ENCODE data around the gene TMEM150C.
"Not testable (repeated sequence)": the region's sequence is repeated elsewhere in the genome, so short reads cannot be mapped to it uniquely, and the experiment has no call there.

The TMEM150C gene

DNA sequence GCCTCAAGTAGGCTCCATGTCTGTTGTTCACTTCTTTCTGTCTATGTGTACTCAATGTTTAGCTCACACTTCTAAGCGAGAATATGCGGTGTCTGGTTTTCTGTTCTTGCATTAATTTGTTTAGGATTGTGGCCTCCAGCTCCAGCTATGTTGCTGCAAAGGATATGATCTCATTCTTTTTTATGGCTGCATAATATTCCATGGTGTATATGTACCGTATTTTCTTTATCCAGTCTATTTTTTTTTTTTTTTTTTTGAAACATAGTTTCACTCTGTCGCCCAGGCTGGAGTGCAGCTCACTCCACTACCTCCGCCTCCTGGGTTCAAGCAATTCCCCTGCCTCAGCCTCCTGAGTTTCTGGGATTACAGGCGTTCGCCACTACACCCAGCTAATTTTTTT is 5.7 kb upstream of the TMEM150C start:
- DNase-seq = no peak

DNA sequence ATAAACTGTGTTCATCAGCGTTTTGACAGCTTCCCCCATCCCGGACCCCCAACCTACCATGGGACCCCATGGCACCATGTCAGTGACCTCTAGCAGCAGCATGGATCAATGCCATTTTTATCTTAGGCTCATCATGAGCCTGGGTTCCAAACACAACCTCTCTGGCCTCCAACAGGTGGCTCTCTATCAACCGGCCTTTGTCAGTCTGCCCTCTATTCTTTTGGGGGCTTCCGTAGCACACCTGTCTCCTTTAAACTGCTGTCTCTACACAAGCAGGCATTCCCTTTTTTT is 721 bp upstream of the TMEM150C start:
- no peak for DNase-seq

DNA sequence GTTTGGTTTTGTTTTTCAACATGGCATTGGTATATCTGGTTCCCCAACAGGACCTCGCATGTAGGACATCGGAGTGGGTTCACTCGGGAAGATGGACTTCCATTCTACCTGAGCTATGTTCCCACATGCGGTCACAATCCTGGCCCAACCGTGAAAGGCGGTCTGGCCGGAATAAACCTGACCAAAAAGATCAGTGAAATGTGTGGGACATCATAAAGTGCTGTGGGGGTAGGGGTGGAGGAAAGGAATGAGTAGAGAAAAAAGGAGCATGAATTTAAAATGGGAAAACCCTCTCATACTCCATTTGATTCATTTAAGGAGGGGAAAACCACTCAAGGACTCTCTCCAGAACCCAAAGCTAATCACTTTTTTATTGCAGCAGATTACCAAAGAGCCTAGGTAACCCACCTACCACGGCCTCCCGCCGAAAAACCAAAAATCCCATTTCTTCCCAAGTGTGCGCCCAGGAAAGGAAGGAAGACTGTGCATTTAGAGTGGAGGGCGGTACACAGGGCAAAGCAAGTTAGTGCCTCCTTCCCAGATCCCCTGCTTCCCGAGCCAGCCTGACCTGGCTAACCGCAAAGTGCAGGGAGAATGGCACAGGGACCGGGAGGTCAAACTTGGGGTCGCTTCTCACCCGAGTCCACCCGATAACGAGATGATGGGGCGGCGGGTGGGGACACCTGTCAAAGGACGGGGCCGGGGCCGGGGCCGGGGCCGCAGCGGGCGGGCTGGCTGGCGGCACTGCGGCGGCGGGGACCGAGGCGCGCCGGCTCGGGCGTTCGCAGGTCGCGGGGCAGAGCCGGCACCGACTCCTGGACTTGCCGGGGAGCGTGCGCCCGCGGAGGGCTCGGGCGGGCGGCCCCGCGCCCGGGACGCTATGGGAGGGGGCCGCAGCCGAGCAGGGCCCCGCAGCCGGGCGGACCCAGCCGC is 669 bp downstream of the TMEM150C start:
- DNase-seq = no peak

DNA sequence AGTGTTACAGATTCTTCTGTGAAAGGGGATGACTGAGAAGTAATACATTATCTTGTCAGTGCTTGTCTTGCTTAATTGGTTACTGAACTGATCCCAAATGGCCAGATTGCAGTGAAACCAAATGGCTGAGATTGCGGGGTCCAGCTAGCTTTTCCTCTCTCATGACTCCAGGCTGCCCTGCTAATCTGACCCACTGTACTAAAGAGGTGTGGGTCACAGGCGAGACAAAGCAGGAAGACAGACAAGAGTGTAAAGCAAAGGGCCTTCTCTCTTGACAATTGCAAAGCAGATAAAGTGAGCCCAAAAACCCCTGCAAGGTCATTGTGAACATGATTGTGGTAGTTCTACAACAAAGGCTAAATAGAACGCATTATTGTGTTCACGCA is 2.1 kb downstream of the TMEM150C start:
- peak; percentile 30 for DNase-seq

DNA sequence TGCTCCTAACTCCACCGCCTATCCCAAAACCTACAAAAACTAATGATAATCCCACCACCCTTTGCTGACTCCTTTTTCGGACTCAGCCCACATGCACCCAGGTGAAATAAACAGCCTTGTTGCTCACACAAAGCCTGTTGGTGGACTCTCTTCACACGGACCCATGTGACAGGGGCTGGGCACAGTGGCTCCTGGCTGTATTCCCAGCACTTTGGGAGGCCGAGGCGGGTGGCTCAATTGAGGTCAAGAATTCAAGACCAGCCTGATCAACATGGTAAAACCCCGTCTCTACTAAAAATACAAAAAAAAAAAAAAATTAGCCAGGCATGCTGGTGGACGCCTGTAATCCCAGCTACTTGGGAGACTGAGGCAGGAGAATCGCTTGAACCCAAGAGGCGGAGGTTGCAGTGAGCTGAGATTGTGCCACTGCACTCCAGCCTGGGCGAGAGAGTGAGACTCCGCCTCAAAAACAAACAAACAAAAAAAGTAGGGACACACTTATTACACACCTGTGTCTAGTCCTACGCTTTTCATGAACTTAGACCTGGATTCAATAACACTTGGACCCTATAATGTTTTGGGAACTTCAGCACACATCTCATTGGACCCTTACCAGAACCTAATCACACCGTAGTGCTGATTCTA is 2.6 kb downstream of the TMEM150C start:
- DNase-seq = not testable (repeated sequence)

DNA sequence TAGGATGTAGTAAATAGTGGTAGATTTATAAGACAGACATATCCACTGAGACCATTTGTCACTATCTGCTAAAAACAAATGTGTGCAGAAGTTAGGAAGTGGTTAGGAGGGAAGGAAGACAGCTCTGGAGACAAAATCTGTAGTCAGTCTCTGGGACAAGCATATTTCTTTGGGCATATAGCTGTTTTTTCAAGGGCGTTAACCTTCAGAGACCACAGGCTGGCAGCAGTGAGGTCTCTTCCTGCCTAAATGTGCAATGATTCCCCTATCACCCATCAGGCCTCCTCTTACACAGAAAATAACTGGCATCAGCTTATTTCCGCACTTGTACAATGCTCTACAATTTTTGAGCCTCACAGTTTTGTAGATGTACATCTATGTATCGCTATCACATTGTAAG is 6.5 kb downstream of the TMEM150C start:
- no peak for DNase-seq

DNA sequence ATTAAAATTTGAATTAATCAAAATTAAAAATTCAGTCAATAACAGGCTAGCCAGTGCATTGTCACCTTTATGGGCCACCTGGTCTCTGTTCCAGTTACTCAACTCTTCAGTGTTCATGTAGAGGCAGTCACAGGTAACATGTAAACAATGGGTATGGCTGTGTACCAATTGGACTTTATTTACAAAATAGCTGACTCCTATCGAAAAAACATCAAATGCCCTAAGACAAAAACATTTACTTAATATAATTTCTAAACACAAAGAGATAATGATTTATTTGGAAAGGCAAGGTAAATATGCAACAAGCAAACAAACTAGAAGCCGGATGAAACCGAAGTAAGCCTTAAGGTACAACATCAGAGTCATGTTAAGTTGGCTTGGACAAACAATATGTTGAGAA is 8.8 kb downstream of the TMEM150C start:
- peak; percentile 41 for DNase-seq

DNA sequence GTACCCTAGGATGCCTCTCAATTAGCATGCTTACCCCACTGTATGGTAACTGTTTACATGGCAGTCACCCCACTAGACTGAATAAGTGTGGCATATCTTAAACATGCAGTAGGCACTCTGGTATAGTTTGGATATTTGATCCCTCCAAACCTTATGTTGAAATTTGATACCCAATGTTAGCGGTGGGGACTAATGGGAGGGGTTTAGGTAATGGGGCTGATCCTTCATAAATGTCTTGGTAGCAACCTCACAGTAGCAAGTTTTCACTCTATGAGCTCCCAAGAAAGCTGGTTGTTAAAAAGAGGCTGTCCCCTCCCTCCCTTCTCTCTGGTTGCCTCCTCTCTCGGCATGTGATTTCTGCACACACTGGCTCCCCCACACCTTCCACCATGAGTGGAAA is 10.1 kb downstream of the TMEM150C start:
- peak; percentile 64 for DNase-seq

DNA sequence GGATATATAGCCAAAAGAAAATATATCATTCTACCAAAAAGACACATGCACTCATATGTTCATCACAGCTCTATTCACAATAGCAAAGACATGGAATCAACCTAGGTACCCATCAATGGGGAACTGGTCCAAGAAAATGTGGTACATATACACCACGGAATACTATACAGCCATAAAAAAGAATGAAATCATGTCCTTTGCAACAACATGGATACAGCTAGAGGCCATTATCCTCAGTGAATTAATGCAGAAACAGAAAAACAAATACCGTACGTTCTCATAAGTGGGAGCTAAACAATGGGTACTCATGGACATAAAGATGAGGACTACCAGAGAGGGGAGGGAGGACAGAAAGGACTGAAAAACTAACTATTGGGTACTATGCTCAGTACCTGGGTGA is 13.9 kb downstream of the TMEM150C start:
- not testable (repeated sequence) for DNase-seq

DNA sequence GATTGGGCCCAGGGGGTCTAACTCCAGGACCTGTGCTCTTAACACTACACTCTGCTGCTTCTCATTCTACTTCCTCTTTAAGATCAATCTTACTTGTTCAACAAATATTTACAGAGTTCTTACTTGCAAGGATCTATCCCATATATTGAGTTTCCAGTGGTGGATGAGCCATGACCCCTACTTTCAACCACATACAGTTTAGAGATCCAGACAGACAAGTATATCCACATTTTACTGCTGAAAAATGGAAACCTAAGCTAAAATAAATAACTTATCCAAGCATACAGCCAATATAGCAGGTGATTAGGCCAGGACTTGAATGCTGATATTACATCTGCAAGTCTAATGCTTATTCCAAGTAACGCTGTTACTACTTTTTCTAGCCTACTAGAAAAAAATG is 18.7 kb downstream of the TMEM150C start:
- peak; percentile 83 for DNase-seq

DNA sequence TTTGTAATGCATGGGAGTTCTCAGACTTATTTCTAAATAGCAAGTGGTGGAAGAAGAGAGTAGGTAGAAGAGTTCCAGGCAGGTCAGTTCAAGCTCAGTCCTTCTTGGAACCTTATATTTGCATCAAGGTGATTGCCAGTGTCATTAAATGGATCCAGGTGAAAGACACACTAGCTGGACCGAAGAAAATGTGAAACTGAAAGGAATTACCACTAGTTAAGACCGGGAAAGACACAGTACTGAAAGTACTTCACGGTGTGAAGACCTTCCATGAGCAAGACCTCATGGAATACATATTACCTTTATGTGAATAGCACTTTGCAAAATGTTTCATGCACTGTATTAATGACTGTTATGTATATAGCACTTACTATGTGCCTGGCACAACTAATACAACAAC is 19.1 kb downstream of the TMEM150C start:
- peak; percentile 63 for DNase-seq

DNA sequence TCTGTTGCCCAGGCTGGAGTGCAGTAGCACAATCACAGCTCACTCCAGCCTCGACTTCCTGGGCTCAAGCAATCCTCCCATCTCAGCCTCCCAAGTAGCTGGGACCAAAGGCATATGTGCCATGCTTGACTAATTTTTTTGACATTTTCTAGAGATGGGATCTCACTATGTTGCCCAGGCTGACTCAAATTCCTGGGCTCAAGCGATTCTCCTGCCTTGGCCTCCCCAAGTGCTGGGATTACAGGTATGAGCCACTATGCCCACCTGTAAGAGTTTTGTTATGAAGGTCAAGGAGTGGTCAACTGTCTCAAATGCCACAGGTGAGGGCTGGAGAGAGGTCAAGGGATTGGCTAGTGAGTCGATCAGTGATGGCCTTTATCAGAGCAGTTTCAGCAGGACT is 32.5 kb downstream of the TMEM150C start:
- DNase-seq = no peak

DNA sequence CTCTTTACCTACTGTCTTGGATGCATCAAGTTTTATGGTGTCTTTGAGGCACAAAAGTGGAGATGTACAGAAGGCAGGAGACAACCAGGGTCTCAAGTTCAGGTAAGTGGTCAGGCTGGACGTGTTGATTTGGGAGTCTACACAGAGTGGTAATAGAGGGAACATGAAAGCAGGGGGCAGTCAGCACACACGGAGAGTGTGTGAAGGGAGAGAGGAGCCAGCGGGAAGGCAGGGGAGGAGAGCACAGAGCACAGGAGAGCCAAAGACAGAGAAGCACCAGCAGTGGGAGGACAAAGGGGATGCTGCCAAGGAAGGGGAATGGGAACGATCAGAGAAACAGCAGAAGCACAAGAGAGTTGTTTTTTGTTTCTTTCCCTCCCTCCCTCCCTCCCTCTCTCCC is 32.9 kb downstream of the TMEM150C start:
- no peak for DNase-seq

DNA sequence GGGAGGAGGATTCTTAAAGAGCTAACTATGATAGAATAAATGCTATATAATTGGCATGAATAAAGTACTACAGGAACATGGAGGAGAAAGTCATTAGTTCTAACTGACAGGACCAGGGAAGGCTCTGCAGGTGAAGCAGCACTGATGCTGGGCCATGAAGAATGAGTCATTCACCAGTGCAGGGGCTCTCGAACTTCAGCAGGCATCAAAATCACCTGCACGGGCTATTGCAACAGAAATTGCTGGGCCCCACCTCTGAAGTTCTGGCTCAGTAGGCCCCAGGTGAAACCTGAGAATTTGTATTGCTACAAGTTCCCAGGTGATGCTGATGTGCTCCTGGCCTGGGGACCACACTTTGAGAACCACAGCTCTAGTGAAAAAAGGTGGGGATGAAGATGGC is 33.7 kb downstream of the TMEM150C start:
- peak; percentile 89 for DNase-seq

DNA sequence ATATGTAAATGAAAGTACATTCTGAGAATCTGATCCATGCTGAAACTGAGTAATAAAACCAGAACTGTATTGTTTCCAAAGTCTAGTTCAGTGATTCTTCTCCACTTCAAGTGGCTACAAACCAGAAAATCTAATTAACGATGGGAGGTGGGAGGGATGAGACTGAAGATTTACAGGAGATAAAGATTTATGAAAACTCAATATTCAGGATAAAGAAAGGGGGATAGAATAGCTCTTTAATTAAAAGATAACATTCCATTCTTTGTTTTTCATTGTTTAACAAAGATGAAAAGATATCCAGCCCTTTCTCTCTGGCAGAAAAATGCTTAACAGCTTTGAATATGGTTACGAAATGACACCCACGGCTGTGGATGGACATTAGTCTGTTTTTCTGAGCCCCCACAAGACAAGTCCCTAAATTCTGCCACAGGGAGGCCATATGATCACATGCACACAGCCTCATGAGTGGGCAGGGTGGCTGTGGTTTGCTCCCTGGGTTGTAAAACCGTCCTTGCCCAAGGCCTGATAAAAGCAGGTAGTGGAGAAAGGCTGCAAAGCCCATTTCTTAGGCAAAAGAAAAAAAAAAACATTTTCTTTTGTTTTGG is 36.4 kb downstream of the TMEM150C start:
- DNase-seq = no peak

DNA sequence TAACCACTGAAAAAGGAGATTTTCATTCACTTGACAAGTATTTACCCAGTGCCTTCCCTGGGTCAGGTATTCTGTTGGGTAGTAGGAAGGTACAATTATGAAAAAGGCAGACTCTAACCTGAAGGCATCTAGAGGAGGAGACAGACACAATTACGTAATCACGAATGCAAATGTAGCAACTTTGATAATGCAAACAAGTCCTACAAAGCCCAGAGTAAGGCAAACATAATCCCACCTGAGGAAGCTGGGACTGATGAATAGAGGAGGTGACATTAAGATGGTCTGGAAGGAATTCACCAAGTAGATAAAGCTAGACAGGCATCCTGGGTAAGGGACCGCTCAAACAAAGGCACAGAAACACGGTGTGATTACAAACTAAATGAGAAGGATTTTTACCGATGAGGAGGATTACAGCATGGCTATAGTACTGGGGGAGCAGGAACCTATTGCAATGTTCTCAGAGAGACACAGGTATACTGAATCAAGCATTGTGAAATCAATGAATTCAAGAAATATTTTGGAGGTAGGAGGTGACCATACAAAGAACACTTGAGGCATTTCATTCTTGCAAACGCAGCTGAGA is 37.1 kb downstream of the TMEM150C start:
- peak; percentile 87 for DNase-seq

DNA sequence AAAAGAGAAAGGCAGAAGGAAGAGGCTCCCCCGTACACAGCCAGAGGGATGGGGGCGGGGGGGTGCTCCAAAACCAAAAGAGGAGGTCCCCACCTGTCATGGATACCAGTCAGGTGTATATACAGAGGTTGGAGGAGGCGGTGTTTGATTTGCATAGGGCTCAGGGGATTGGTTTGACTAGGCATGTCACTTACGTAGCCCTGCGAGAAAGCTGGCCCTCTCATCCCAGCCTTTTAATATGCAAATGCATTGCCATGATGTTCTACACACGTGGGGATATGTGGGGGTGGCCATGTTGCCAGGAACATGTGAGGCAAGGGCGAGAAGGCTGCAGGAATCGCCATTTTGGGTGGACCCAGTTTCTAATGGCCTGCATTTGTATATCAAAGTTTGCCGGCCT is 38.6 kb downstream of the TMEM150C start:
- DNase-seq = peak; percentile 57

DNA sequence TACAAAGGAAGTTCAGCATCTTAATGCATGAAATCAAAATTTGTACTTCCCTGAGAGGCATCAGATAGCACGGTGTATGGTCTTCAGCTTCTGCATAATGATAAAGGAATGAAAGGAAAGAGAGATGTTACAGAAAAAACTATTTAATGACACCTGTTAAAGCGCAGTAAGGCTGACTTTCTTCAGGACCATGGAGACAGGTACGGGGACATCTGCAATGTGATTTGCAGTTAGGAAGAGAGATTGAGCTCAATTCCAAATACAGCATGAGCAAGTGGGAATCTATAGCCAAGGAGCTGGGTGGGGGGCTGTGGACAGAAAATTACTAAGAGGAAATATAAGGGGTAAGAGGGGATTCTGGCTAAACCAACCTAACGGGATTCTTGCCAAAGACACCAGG is 39.3 kb downstream of the TMEM150C start:
- no peak for DNase-seq

DNA sequence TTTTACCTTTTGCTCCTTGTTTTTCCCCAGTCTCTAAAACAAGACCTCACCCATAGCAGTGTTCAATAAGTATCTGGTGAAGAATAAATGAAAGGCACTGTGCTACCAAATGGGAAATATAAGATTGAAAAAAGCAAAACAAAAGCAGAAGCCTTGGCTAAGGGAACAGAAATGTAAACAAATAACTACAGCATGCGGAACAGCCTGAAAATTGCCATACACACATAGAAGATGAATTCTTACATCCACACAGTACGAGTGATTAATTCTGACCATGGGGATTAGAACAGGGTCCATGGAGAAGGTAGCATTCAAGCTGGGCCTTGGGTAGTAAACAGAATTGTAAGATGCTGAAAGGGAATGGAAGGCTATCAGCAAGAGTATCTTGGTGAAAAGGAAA is 40.5 kb downstream of the TMEM150C start:
- DNase-seq = no peak

DNA sequence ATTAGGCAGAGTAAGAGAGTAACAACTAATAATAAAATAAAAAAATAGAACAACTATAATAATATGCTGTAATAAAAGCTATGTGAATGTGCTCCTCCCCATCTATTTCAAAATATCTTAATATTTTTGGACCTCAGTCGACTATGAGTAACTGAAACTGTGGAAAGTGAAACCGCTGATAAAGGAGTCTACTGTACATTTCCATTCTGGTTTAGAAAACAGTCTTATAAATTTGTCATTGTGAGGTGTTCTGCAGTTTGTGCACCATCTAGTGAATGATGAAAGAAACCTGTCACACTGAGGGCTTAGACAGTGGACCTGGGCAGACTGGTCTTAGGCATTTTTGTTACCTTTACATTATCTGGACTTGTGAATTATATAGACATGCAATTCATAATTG is 42.0 kb downstream of the TMEM150C start:
- DNase-seq = no peak

DNA sequence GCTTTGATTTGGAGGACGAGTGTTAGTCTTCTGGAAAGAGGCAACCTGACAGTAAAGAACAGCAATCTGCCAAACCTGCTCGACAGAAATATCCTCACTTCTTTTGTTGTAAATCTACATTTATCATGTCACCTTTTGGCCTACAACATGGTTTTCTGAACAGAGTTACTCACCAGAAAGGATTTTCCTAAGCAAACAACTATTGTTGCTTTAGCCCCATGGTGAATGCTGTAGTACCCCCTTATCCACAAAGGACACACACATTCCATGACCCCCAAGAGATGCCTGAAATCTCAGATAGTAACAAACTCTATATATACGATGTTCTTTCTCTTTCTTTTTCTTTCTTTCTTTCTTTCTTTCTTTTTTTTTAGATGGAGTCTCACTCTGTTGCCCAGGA is 42.7 kb downstream of the TMEM150C start:
- DNase-seq = no peak

DNA sequence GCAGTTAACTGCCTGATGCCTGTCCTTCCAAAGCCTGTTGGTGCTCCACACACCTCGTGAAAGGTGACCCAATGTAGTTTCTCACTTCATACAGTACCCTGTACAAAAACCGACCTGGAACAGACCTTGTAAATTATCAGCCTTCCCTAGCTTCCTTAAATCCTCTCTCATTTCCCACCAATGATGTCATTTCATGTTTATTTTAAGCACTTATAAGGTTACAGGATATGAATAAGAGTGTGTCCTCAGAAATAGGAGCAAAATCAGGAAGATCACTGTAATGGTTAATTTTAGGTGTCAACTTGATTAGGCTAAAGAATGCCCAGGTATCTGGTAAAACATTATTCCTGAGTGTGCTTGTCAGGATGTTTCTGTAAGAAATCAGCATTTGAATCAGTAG is 44.7 kb downstream of the TMEM150C start:
- DNase-seq = peak; percentile 30

DNA sequence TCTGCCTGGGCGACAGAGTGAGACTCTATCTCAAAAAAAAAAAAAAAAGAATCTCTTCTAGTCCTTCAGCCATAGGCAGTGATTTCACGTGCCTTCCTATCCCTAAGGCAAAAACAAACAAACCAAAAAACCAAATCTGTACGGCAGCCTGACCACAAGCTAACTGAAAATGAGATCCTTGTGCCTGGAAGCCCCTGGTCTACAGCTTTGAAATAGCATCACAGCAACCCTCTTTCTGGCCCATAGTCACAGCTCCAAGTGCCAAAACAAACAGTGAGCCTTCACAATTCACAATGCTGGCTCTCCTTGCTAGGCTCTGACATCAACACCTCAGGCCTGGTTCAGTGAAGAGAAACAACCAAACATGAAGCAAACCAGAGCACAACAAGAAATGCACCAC is 46.1 kb downstream of the TMEM150C start:
- DNase-seq = peak; percentile 34

DNA sequence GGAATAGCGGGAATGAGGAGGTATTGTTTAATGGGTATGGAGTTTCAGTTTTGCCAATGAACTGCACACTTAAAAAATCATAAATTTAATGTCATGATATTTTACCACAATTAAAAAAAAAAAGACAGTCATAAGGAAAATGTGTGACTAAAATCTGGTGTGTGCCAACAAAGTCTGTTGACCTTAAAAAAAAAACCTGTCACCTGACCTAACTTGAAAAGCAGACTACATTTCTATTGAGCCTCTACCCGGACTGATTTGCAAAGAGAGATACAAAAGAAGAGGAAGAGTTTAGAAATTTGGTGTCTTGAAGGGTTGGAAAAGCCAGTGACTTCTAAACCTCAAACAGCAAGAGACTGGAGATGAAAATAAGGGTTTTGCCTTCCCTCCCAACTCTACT is 48.4 kb downstream of the TMEM150C start:
- no peak for DNase-seq

All from NCI-H510A treated with DMSO at 0.1 percent for 48 hours (cell line).